ENCODE measurements around the gene LCN2.
"Not testable (repeated sequence)": the region's sequence is repeated elsewhere in the genome, so short reads cannot be mapped to it uniquely, and the experiment has no call there.

LCN2 gene

GRCh38 chr9:128127990-128128835, 21.0 kb upstream of the LCN2 start:
- DNase-seq (ENCODE audit: low read depth in 2 of 2): peak; percentile 67 to 69

- no peak for DNase-seq (ENCODE audit: low read depth in 2 of 2)
These were observed 20.2 kb upstream of the LCN2 start for GRCh38 chr9:128128836-128129590.

GRCh38 chr9:128129976-128130590, 19.2 kb upstream of the LCN2 start:
- DNase-seq (ENCODE audit: low read depth in 2 of 2): peak in 1 of 2 donors; percentile 41

- DNase-seq (ENCODE audit: low read depth in 2 of 2): not testable (repeated sequence)
These were observed 18.6 kb upstream of the LCN2 start for GRCh38 chr9:128130651-128131050.

- not testable (repeated sequence) for DNase-seq (ENCODE audit: low read depth in 2 of 2)
These were observed 17.9 kb upstream of the LCN2 start for GRCh38 chr9:128131346-128131745.

GRCh38 chr9:128132139-128132538, 17.1 kb upstream of the LCN2 start:
- DNase-seq (ENCODE audit: low read depth in 2 of 2): not testable (repeated sequence)

- not testable (repeated sequence) for DNase-seq (ENCODE audit: low read depth in 2 of 2)
These were observed 13.7 kb upstream of the LCN2 start for GRCh38 chr9:128135561-128135960.

GRCh38 chr9:128136816-128137793, 12.1 kb upstream of the LCN2 start:
- DNase-seq (ENCODE audit: low read depth in 2 of 2): no peak

GRCh38 chr9:128138001-128138400, 11.3 kb upstream of the LCN2 start:
- no peak for DNase-seq (ENCODE audit: low read depth in 2 of 2)

GRCh38 chr9:128139621-128140020, 9.6 kb upstream of the LCN2 start:
- DNase-seq (ENCODE audit: low read depth in 2 of 2): no peak

- no peak for DNase-seq (ENCODE audit: low read depth in 2 of 2)
These were observed 7.6 kb upstream of the LCN2 start for GRCh38 chr9:128141604-128142003.

GRCh38 chr9:128142061-128142460, 7.2 kb upstream of the LCN2 start:
- no peak for DNase-seq (ENCODE audit: low read depth in 2 of 2)

- DNase-seq (ENCODE audit: low read depth in 2 of 2): no peak
These were observed 6.7 kb upstream of the LCN2 start for GRCh38 chr9:128142596-128142995.

- DNase-seq (ENCODE audit: low read depth in 2 of 2): no peak
These were observed 5.6 kb upstream of the LCN2 start for GRCh38 chr9:128143525-128144238.

GRCh38 chr9:128144239-128145181, 4.7 kb upstream of the LCN2 start:
- no peak for DNase-seq (ENCODE audit: low read depth in 2 of 2)

- DNase-seq (ENCODE audit: low read depth in 2 of 2): no peak
These were observed 3.7 kb upstream of the LCN2 start for GRCh38 chr9:128145536-128145935.

GRCh38 chr9:128145951-128146351, 3.3 kb upstream of the LCN2 start:
- DNase-seq (ENCODE audit: low read depth in 2 of 2): no peak

- no peak for DNase-seq (ENCODE audit: low read depth in 2 of 2)
These were observed 2.6 kb upstream of the LCN2 start for GRCh38 chr9:128146591-128147120.

GRCh38 chr9:128148509-128149000, 698 bp upstream of the LCN2 start:
- no peak for DNase-seq (ENCODE audit: low read depth in 2 of 2)
